ENCODE data around the gene WASF2.
"Not testable (repeated sequence)": the region's sequence is repeated elsewhere in the genome, so short reads cannot be mapped to it uniquely, and the experiment has no call there.

Gene WASF2

DNA sequence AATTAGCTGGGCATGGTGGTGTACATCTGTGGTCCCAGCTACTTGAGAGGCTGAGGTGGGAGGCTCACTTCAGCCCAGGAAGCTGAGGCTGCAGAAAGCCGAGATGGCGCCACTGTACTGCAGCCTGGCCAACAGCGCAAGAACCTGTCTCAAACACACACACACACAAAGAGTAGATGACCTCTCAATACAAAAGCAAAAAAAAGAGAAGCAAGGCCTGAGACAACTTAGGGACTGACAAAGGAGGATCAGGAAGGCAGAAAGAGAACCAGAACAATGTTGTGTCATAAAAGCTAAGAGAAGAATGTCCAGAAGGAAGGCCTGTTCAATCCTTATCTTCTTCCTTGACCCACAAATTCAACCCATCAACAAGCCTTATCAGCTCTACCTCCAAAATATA is 18.5 kb downstream of the WASF2 start:
- H4K91ac ChIP-seq (ENCODE audit: low read length) = no peak overlapping the region
- H3K18ac ChIP-seq (ENCODE audit: low read depth in 1 of 2, low read length in 2 of 2) = peak overlapping the region in 1 of 2 experiments; percentile 2
- H2BK5ac ChIP-seq (ENCODE audit: low read depth, low read length, poor library complexity, severe bottlenecking) = no peak overlapping the region
- H2BK12ac ChIP-seq (ENCODE audit: low read length in 2 of 2) = no peak overlapping the region
- no peaks in the 10 kb centered on the region for H3K9me3 ChIP-seq (ENCODE audit: control insufficient read depth, low read length)
- no peak overlapping the region for H3K4ac ChIP-seq (ENCODE audit: low read depth in 1 of 2, low read length in 2 of 2)
- peaks cover 5% of the 10 kb centered on the region for H3K79me1 ChIP-seq (replicated peaks; ENCODE audit: low read length, poor library complexity, severe bottlenecking)
- no peak overlapping the region for H2BK120ac ChIP-seq (ENCODE audit: low read depth, low read length)
- no peak overlapping the region for H3K4me3 ChIP-seq (ENCODE audit: insufficient read depth in 1 of 2, low read depth in 1 of 2, low read length in 2 of 2)
- H3K27me3 ChIP-seq (ENCODE audit: control insufficient read depth in 1 of 2, insufficient read depth in 1 of 2, low read length in 2 of 2) = no peaks in the 10 kb centered on the region
- no peak overlapping the region for H2AK5ac ChIP-seq (ENCODE audit: low read length, severe bottlenecking)
- no peak overlapping the region for H3K4me2 ChIP-seq (ENCODE audit: low read length, poor library complexity, severe bottlenecking)
- H4K8ac ChIP-seq (ENCODE audit: low read length) = no peak overlapping the region
- no peak overlapping the region for H2BK15ac ChIP-seq (ENCODE audit: low read depth, poor library complexity, severe bottlenecking)
- no peak overlapping the region for H3K23ac ChIP-seq (ENCODE audit: low read length in 2 of 2)
- 100% methylated on average over 1 of the region's 3 CpGs for WGBS
- no peak overlapping the region for H3K9ac ChIP-seq (ENCODE audit: low read length)
- H3K4me1 ChIP-seq (ENCODE audit: control insufficient read depth, insufficient read depth, low read depth, low read length) = peaks cover 10% of the 10 kb centered on the region
- no peak for DNase-seq
- H3K14ac ChIP-seq (ENCODE audit: low read length in 2 of 2) = no peak overlapping the region
- peaks cover 2 to 6% of the 10 kb centered on the region in 2 experiments for H3K36me3 ChIP-seq (ENCODE audit: control insufficient read depth in 1 of 2, insufficient read depth in 2 of 2, low read depth in 1 of 2, low read length in 2 of 2)
- H2AFZ ChIP-seq (ENCODE audit: low read depth, low read length) = no peak overlapping the region
- H3K27ac ChIP-seq (ENCODE audit: low read length, poor library complexity, severe bottlenecking) = no peak overlapping the region

DNA sequence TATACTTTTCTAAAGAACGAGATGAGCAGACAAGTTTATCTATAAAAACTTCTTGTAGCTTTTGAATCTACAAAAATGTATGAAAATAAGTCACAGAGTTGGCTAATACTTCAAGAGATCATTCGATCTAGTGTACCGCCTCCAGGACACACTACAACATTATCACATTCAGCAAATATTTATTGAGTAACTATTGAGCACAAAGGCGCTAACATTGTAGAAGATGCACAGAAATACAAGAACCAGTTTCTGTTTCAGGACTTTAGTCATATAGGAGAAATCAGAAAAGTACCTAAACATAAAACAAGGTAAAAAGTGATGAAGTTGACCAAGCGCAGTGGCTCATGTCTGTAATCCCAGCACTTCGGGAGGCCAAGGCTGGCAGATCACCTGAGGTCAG is 20.6 kb downstream of the WASF2 start:
- no peak overlapping the region for H3K4me2 ChIP-seq (ENCODE audit: low read length, poor library complexity, severe bottlenecking)
- H2AK5ac ChIP-seq (ENCODE audit: low read length, severe bottlenecking) = no peak overlapping the region
- DNase-seq = no peak
- no peak overlapping the region for H2BK12ac ChIP-seq (ENCODE audit: low read length in 2 of 2)
- H4K8ac ChIP-seq (ENCODE audit: low read length) = no peak overlapping the region
- H3K27me3 ChIP-seq (ENCODE audit: control insufficient read depth in 1 of 2, insufficient read depth in 1 of 2, low read length in 2 of 2) = no peaks in the 10 kb centered on the region
- H3K79me1 ChIP-seq (replicated peaks; ENCODE audit: low read length, poor library complexity, severe bottlenecking) = peaks cover 7% of the 10 kb centered on the region
- H3K9ac ChIP-seq (ENCODE audit: low read length) = peak overlapping the region; percentile 38
- no peak overlapping the region for H3K4ac ChIP-seq (ENCODE audit: low read depth in 1 of 2, low read length in 2 of 2)
- no peak overlapping the region for H2AFZ ChIP-seq (ENCODE audit: low read depth, low read length)
- H2BK15ac ChIP-seq (ENCODE audit: low read depth, poor library complexity, severe bottlenecking) = no peak overlapping the region
- no peaks in the 10 kb centered on the region for H3K9me3 ChIP-seq (ENCODE audit: control insufficient read depth, low read length)
- peaks cover 5 to 22% of the 10 kb centered on the region in 2 experiments for H3K36me3 ChIP-seq (ENCODE audit: control insufficient read depth in 1 of 2, insufficient read depth in 2 of 2, low read depth in 1 of 2, low read length in 2 of 2)
- H3K18ac ChIP-seq (ENCODE audit: low read depth in 1 of 2, low read length in 2 of 2) = no peak overlapping the region
- H3K4me1 ChIP-seq (ENCODE audit: control insufficient read depth, insufficient read depth, low read depth, low read length) = peaks cover 11% of the 10 kb centered on the region
- no peak overlapping the region for H3K23ac ChIP-seq (ENCODE audit: low read length in 2 of 2)
- H4K91ac ChIP-seq (ENCODE audit: low read length) = no peak overlapping the region
- H3K4me3 ChIP-seq (ENCODE audit: insufficient read depth in 1 of 2, low read depth in 1 of 2, low read length in 2 of 2) = no peak overlapping the region
- H3K14ac ChIP-seq (ENCODE audit: low read length in 2 of 2) = no peak overlapping the region
- H2BK120ac ChIP-seq (ENCODE audit: low read depth, low read length) = no peak overlapping the region
- no peak overlapping the region for H2BK5ac ChIP-seq (ENCODE audit: low read depth, low read length, poor library complexity, severe bottlenecking)
- 97% methylated on average over 4 of the region's 6 CpGs for WGBS
- no peak overlapping the region for H3K27ac ChIP-seq (ENCODE audit: low read length, poor library complexity, severe bottlenecking)

DNA sequence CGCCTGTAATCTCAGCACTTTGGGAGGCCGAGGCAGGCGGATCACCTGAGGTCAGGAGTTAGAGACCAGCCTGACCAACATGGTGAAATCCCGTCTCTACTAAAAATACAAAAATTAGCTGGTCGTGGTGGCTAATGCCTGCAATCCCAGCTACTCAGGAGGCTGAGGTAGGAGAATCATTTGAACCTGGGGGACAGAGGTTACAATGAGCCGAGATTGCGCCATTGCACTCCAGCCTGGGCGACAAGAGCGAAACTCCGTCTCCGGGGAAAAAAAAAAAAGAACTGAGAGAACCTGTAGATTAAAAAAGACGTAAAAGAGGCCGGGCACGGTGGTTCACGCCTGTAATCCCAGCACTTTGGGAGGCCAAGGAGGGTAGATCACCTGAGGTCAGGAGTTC is 21.6 kb downstream of the WASF2 start:
- 92% methylated on average over 15 of the region's 15 CpGs for whole genome bisulfite sequencing

DNA sequence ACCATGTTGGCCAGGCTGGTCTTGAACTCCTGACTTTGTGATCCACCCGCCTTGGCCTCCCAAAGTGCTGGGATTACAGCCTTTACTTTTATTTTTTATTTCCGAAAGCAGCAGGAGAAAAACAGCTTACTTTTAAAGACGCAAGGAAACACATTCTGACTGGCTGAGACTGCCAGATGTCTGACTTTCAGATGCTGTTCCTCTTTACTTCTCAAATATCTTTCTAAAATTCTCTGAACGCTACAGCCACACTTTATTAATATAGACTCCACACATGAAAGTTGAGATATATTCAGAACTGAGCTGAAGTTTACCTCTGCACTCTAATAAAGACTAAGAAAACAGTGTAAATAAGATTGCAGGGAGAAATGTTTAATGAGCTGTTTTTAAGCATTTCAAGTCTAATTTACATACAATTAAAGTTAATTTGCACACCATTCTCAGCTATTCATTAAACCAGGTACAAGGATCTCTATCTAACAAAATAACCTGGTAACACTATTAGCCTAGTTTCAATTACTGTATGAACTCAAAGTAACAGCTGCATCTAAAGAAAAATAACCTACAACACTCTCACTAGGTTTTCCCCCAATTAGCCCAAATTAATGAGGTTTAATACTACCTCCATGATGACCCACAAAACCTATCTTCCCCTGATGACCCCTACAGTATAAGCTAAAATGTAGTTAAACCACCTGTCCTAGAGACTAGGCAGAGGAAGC is 24.9 kb downstream of the WASF2 start:
- Histone ChIP-seq H3K36me3 (ENCODE audit: control insufficient read depth in 1 of 2, insufficient read depth in 2 of 2, low read depth in 1 of 2, low read length in 2 of 2) (peaks cover 7 to 26% of the 10 kb centered on the region in 2 experiments), H4K8ac (ENCODE audit: low read length) (no peak overlapping the region), H3K4me1 (ENCODE audit: control insufficient read depth, insufficient read depth, low read depth, low read length) (peaks cover 7% of the 10 kb centered on the region), H3K9me3 (ENCODE audit: control insufficient read depth, low read length) (no peaks in the 10 kb centered on the region), H3K14ac (ENCODE audit: low read length in 2 of 2) (no peak overlapping the region), H3K23ac (ENCODE audit: low read length in 2 of 2) (no peak overlapping the region), H2AK5ac (ENCODE audit: low read length, severe bottlenecking) (no peak overlapping the region), H3K18ac (ENCODE audit: low read depth in 1 of 2, low read length in 2 of 2) (no peak overlapping the region), H2AFZ (ENCODE audit: low read depth, low read length) (no peak overlapping the region), H2BK15ac (ENCODE audit: low read depth, poor library complexity, severe bottlenecking) (no peak overlapping the region), H3K27ac (ENCODE audit: low read length, poor library complexity, severe bottlenecking) (no peak overlapping the region), H2BK120ac (ENCODE audit: low read depth, low read length) (no peak overlapping the region), H3K79me1 (replicated peaks; ENCODE audit: low read length, poor library complexity, severe bottlenecking) (peaks cover 4% of the 10 kb centered on the region), H2BK5ac (ENCODE audit: low read depth, low read length, poor library complexity, severe bottlenecking) (no peak overlapping the region), H3K4ac (ENCODE audit: low read depth in 1 of 2, low read length in 2 of 2) (no peak overlapping the region), H2BK12ac (ENCODE audit: low read length in 2 of 2) (no peak overlapping the region), H3K4me2 (ENCODE audit: low read length, poor library complexity, severe bottlenecking) (no peak overlapping the region), H3K9ac (ENCODE audit: low read length) (no peak overlapping the region), H4K91ac (ENCODE audit: low read length) (no peak overlapping the region), H3K4me3 (ENCODE audit: insufficient read depth in 1 of 2, low read depth in 1 of 2, low read length in 2 of 2) (no peak overlapping the region), H3K27me3 (ENCODE audit: control insufficient read depth in 1 of 2, insufficient read depth in 1 of 2, low read length in 2 of 2) (no peaks in the 10 kb centered on the region)
- WGBS = 95% methylated on average over 3 of the region's 4 CpGs
- DNase-seq = no peak

More for the DNA sequence above, 21.6 kb downstream of the WASF2 start:
- not testable (repeated sequence) for H3K27ac ChIP-seq (ENCODE audit: low read length, poor library complexity, severe bottlenecking); H3K79me1 ChIP-seq (replicated peaks; ENCODE audit: low read length, poor library complexity, severe bottlenecking); H2AK5ac ChIP-seq (ENCODE audit: low read length, severe bottlenecking); H2BK12ac ChIP-seq (ENCODE audit: low read length in 2 of 2); H3K4me1 ChIP-seq (ENCODE audit: control insufficient read depth, insufficient read depth, low read depth, low read length); H3K4me3 ChIP-seq (ENCODE audit: insufficient read depth in 1 of 2, low read depth in 1 of 2, low read length in 2 of 2); H2AFZ ChIP-seq (ENCODE audit: low read depth, low read length); H3K18ac ChIP-seq (ENCODE audit: low read depth in 1 of 2, low read length in 2 of 2); DNase-seq; H3K27me3 ChIP-seq (ENCODE audit: control insufficient read depth in 1 of 2, insufficient read depth in 1 of 2, low read length in 2 of 2); H3K9ac ChIP-seq (ENCODE audit: low read length); H3K4me2 ChIP-seq (ENCODE audit: low read length, poor library complexity, severe bottlenecking); H4K8ac ChIP-seq (ENCODE audit: low read length); H2BK120ac ChIP-seq (ENCODE audit: low read depth, low read length); H2BK5ac ChIP-seq (ENCODE audit: low read depth, low read length, poor library complexity, severe bottlenecking); H3K14ac ChIP-seq (ENCODE audit: low read length in 2 of 2); H4K91ac ChIP-seq (ENCODE audit: low read length); H3K4ac ChIP-seq (ENCODE audit: low read depth in 1 of 2, low read length in 2 of 2); H2BK15ac ChIP-seq (ENCODE audit: low read depth, poor library complexity, severe bottlenecking); H3K9me3 ChIP-seq (ENCODE audit: control insufficient read depth, low read length); H3K23ac ChIP-seq (ENCODE audit: low read length in 2 of 2)
- H3K36me3 ChIP-seq (ENCODE audit: control insufficient read depth in 1 of 2, insufficient read depth in 2 of 2, low read depth in 1 of 2, low read length in 2 of 2) = peaks cover 5 to 22% of the 10 kb centered on the region in 2 experiments

All from mesenchymal stem cell (in vitro differentiated cells and primary cell).